KG1 (cell line): ENCODE measurements around the gene SERPINE3.
A peak's percentile ranks its signal among the peaks of the same experiment; 100 is the strongest.

Experiments
- DNase-seq: peaks from one replicate; lab custom pipeline; 2025; lab: John Stamatoyannopoulos, UW

Gene SERPINE3

GRCh38 chr13:51364404-51365008 lies 25.0 kb downstream of the SERPINE3 start:
- peak; percentile 3 for DNase-seq

GRCh38 chr13:51370116-51370515 lies 30.6 kb downstream of the SERPINE3 start:
- no peak for DNase-seq

GRCh38 chr13:51370811-51371210 lies 31.3 kb downstream of the SERPINE3 start:
- no peak for DNase-seq

DNA sequence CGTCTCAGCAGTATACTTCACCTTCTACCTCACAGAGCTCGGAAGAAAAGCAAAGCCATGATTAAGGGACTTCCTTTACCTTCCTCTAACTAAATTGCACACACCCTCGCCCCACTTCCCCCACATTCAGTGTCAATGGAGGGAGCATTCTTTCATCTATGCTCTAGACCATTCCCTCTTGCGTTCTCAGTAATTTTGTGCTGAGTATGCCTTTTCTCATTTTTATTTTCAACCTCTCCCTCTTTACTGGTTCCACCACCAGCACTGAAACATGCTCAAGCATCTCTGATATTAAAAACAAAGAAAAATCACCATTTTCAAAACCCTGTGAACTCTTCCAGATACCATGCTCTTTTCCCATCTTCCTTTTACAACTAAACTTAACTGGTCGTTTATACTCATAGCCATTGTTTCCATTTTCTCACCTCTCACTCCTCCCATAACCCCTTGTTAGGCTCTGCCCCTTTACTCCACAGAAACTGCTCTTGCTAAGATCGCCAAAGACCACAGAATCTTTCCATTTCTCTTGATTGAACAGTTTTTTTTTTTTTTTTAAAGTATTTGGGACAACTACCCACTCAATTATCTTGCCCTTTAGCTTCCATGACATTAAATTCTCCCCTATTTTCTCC lies 32.4 kb downstream of the SERPINE3 start:
- no peak for DNase-seq

GRCh38 chr13:51373451-51373850 lies 34.0 kb downstream of the SERPINE3 start:
- no peak for DNase-seq

DNA sequence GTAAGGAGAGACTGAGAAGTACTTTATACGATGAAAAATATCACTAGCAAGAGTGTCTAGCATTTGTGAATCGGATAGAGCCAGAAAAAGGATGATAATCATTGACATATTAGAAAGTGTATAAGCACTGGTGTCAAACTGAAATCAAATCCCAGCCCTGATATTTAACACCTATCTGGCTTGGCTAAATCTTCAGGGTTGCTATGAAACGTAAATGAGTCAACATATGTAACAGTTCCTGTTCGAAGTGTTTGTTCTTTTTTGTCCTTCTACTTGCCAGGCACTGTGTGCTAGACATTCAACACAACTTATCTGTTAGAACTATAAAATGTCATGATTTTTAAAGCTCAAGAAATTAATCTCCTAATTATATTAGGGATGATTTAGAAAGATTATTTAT lies 40.8 kb downstream of the SERPINE3 start:
- DNase-seq: no peak

DNA sequence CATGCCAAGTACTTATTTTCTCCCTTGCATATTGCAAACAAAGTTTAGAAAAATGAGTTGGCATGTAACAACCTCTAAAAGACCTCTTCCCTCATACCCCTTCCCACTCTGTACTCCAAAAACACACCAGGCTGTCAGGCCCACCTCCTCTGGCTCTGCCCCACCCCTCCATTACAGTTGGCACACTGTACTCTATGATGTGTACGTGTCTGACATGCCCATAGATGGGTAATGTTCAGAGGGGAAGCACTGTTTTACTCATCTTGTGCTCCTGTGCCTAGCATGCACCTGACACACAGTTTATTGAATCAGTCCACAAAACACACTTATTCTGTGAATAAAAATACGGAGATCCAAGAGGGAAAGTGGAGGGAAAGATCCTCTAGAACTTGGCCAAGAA lies 45.6 kb downstream of the SERPINE3 start:
- no peak for DNase-seq

GRCh38 chr13:51394724-51395123 lies 55.2 kb downstream of the SERPINE3 start:
- no peak for DNase-seq

DNA sequence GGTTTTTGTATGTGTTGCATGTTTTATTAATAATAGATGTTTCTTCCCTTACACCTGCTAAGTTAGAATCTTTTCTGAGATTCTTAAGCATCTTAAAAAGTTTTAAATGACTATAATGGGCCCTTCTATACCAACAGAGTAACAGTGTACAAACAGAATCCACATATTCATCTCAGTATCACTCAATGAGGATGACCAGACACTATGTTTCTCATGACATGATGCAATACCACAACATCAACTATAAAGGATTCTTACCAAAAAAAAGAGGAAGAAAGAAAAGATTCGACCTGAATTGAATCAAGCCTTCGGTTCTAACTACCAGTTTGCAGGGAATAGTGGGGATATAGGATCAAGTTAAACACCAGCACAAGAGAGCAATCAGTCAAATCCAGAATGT lies 56.9 kb downstream of the SERPINE3 start:
- DNase-seq: no peak

DNA sequence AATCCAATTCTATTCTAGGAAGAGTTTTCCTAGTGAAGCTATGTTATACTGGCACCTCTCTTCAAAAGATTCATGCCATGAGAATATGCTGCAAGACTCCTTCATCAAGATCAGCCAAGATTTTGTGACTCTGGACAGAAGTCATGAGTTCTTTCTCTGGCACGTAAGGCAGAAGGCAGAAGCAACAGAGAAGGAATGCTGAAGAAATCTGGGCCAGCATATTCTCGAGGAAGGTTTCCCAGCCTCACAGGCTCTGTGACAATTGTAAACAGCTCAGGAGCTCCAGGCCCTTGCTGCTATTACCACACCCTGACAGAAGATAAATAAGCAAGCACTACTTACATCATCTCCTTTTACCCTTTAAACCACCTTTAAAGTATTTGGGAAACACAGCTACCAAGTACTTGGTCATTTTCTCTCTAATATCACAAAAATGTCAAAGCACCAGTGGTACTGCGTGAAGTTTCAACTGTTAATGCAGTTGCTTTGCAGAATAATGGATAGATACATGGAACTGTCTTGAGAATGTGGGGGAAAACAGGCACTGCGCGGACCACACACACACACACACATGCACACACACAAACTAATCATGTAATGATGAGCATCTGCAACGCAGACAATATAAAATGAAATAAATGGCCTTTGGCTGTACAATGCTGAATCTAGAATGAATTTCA lies 57.9 kb downstream of the SERPINE3 start:
- DNase-seq: no peak

DNA sequence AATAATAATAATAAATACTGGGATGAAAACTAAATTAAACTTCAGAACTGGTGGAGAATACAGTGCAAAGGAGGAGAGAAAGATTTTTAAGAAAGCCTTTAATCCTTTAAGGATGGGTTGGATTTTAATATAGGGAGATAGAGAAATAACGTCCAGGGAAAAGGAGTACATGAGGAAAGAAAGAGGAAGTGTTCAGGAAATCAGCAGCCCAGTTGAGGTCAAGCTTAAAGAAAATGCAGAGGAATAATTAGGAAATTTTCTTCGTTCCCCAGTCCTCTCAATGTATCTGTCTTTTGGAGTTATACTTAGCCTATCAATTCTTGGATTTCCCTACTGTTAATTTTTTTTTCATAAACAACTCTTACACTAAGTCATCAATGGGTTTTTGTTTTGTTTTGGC lies 65.7 kb downstream of the SERPINE3 start:
- DNase-seq: no peak

DNA sequence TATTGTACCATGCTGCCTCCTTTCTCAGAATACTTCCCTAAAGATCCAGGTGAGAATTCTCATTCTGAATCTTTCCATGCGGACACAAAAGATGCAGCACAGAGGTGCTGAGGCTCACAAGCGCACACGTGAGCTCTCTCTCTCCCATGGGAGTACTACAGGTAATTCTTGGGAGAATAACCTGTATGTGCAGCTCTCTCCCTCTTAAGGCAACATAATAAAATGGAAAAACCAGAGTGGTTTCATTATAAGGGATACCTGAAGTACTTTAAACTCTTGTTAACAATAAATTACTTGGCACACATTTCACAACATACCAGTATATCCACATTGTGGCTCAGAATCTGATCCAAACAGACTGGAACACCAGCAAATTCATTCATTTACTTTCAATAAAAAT lies 72.9 kb downstream of the SERPINE3 start:
- no peak for DNase-seq
